Brain microvascular endothelial cell (primary cell): Measurements from ENCODE around the gene IL33.

Source experiments
- DNase-seq: peaks from one replicate; pipeline ENCODE4 v3.0.0-alpha.2; 2020
- H3K27ac ChIP-seq: fragments of 250-450 bp; sonication (Bioruptor Pico); 2 replicates; pipeline ENCODE4 v1.5.1; 2020; ENCODE audit warnings: mild to moderate bottlenecking, moderate library complexity
- H3K27me3 ChIP-seq: fragments of 250-450 bp; sonication (Bioruptor Pico); replicated peaks from 2 replicates; pipeline ENCODE4 v1.5.1; 2020; ENCODE audit warnings: mild to moderate bottlenecking
- H3K36me3 ChIP-seq: fragments of 250-450 bp; sonication (Bioruptor Pico); replicated peaks from 2 replicates; pipeline ENCODE4 v1.5.1; 2020; ENCODE audit warnings: mild to moderate bottlenecking
- H3K4me3 ChIP-seq: 2 replicates; pipeline ENCODE4 v1.5.1; 2011; ENCODE audit warnings: low read depth, mild to moderate bottlenecking, control low read depth, low read length, moderate library complexity
- CTCF ChIP-seq: IDR thresholded peaks from 2 replicates; pipeline ENCODE4 v1.5.1; 2011; ENCODE audit warnings: low read depth, mild to moderate bottlenecking, moderate library complexity, low read length, control low read depth, inconsistent platforms; ENCODE audit errors: missing control alignments
- in situ Hi-C: cut with HindIII; loops from 2 replicates; pipeline ENCODE4 v1.10.0; 2017; ENCODE audit warnings: low sequenced_read_pairs, low pct_ligation_motif_present

IL33 gene

DNA sequence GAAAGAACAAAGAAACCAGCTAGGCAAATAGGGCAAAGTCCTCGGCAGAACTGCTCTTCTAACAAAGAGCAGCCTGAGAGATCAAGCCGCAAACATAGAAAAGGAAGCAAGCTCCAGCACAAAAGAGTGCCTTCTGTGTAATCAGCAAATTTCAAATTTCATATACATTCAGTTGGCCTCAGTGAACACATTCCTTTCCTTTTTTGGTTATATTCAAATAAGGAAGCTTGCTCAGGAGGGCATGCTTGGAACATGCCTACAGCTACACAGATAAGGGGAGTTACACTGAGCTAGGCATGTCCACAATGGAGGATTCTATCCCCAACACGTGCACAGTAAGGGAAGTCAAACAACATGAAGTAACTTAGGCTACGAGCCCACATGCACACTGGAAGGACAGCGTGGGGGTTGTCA is 23.4 kb downstream of the IL33 start:
- Histone ChIP-seq H3K27me3 (no peaks in the 10 kb centered on the region), H3K36me3 (no peaks in the 10 kb centered on the region), H3K4me3 (no peak overlapping the region), H3K27ac (no peak overlapping the region)
- TF ChIP-seq CTCF, result no peak
- no peak for DNase-seq
- in situ Hi-C loops, result no loop called here

DNA sequence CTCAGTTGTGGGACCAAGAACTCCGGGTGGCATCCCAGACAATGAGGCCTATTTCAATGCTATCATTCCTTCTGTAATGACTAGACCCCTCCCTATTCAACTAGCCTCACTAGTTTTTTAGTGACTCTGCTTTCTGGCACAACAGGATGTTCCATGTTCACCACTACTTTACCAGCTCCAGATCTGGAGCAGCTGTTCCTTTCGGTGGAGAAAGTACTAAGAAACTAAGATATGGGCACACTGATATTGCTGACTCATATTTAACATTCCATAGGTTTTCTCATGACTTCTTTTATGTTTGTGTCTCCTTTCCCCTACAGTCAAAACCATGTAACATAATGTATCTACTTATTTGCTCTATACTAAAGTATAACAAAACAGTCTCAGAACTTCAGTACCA is 24.1 kb downstream of the IL33 start:
- Histone ChIP-seq H3K27me3 (no peaks in the 10 kb centered on the region), H3K27ac (no peak overlapping the region), H3K36me3 (no peaks in the 10 kb centered on the region), H3K4me3 (no peak overlapping the region)
- no peak for TF ChIP-seq CTCF
- in situ Hi-C loops, result no loop called here
- DNase-seq, result no peak

GRCh38 chr9:6243746-6244145 is 28.1 kb downstream of the IL33 start:
- TF ChIP-seq CTCF, result no peak
- H3K27me3 ChIP-seq, result no peaks in the 10 kb centered on the region
- no peak for DNase-seq
- no peaks in the 10 kb centered on the region for H3K36me3 ChIP-seq
- in situ Hi-C loops, result no loop called here
- H3K27ac ChIP-seq, result no peak overlapping the region
- H3K4me3 ChIP-seq, result no peak overlapping the region

- Histone ChIP-seq H3K4me3 (no peak overlapping the region), H3K27me3 (no peaks in the 10 kb centered on the region), H3K27ac (no peak overlapping the region), H3K36me3 (no peaks in the 10 kb centered on the region)
- DNase-seq, result no peak
- in situ Hi-C loops, result no loop called here
- no peak for TF ChIP-seq CTCF
These were observed 31.7 kb downstream of the IL33 start for GRCh38 chr9:6247266-6247665.

DNA sequence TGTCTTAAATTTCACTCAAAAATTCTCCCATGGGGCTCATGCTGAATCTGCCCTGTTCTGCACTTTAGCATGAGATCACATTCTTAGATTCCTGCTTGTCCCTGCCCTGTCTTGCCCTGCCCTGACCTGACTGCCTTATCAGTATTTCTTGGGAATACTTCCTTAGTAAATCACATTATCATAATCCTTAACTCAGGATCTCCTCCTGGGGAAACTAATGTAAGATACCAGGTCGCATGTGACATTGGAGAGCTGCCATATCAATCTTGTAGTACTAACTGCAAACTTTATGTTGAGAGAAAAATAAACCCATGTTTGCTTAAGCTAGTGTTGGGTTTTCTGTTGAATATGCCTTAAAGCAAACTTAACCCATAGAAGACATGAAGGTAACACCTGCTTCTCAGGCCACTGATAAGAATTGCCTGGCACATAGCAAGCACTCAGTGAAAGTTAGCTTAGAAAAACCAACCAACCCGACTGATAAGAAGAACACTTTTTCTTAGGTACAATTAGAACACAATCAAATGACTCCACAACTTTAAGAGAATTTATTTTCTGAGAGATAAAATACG is 53.3 kb downstream of the IL33 start:
- DNase-seq, result no peak
- Histone ChIP-seq H3K27ac (no peak overlapping the region), H3K27me3 (no peaks in the 10 kb centered on the region), H3K36me3 (no peaks in the 10 kb centered on the region), H3K4me3 (no peak overlapping the region)
- in situ Hi-C loops, result no loop called here
- no peak for TF ChIP-seq CTCF

GRCh38 chr9:6270896-6271295 is 55.3 kb downstream of the IL33 start:
- Histone ChIP-seq H3K27ac (no peak overlapping the region), H3K27me3 (no peaks in the 10 kb centered on the region), H3K4me3 (no peak overlapping the region), H3K36me3 (no peaks in the 10 kb centered on the region)
- no peak for TF ChIP-seq CTCF
- in situ Hi-C loops, result no loop called here
- DNase-seq, result no peak
